ENCODE data around the gene CLPX.

GRCh38 chr15:65219137-65219536 is 34.0 kb upstream of the CLPX start:
- TF ChIP-seq CTCF (IDR thresholded peaks at IDR 0.05; ENCODE audit: low read length): no peak
- no peak for TF ChIP-seq EZH2 (optimal IDR thresholded peaks at IDR 0.05; ENCODE audit: low read depth, low read length)
- TF ChIP-seq EZH2phosphoT487 (IDR thresholded peaks at IDR 0.05; ENCODE audit: low read length): no peak
